ENCODE results near the gene NUP37.

- TF ChIP-seq POLR2A (IDR thresholded peaks at IDR 0.05) (no peak), CTCF (IDR thresholded peaks at IDR 0.05) (no peak)
Measured at GRCh38 chr12:102053062-102053349, 66.9 kb downstream of the NUP37 start.
